ENCODE measurements around the gene FAF1. TPM values are rescaled to one million over a fixed set of nuclear protein-coding genes. Genes with fewer than 3 reads are reported as not detected.
"Not testable (repeated sequence)": the region's sequence is repeated elsewhere in the genome, so short reads cannot be mapped to it uniquely, and the experiment has no call there.

Gene FAF1
- total RNA-seq: 44.5 and 52.7 TPM in 2 replicates

- Histone ChIP-seq H3K27me3 (ENCODE audit: control insufficient read depth, insufficient read depth, low read length) (no peaks in the 10 kb centered on the region), H3K36me3 (ENCODE audit: control insufficient read depth, insufficient read depth, low read length) (no peaks in the 10 kb centered on the region), H3K4me3 (ENCODE audit: low read depth, low read length) (peak within 1 kb of the TSS; percentile 61)
- FAIRE-seq (peak; percentile 94), DNase-seq (ENCODE audit: low read depth) (peak; percentile 98)
- TF ChIP-seq CTCF (IDR thresholded peaks at IDR 0.05; ENCODE audit: insufficient read depth, low read length, severe bottlenecking): peak; percentile 40
Observed at GRCh38 chr1:50959913-50960844, at the start of gene FAF1. Gene FAF1 (minus strand): TSS chr1:50960267. CDS start chr1:50959811, 456 bp downstream.

- no peak for TF ChIP-seq CTCF (IDR thresholded peaks at IDR 0.05; ENCODE audit: insufficient read depth, low read length, severe bottlenecking)
- DNase-seq (ENCODE audit: low read depth): no peak
- H3K27me3 ChIP-seq (ENCODE audit: control insufficient read depth, insufficient read depth, low read length): no peaks in the 10 kb centered on the region
- no peak overlapping the region for H3K4me3 ChIP-seq (ENCODE audit: low read depth, low read length)
- H3K36me3 ChIP-seq (ENCODE audit: control insufficient read depth, insufficient read depth, low read length): no peaks in the 10 kb centered on the region
- FAIRE-seq: no peak
Observed at GRCh38 chr1:51009381-51009780, 49.3 kb upstream of the FAF1 start.

GRCh38 chr1:51005549-51005948, 45.5 kb upstream of the FAF1 start:
- not testable (repeated sequence) for H3K36me3 ChIP-seq (ENCODE audit: control insufficient read depth, insufficient read depth, low read length); FAIRE-seq; H3K4me3 ChIP-seq (ENCODE audit: low read depth, low read length); DNase-seq (ENCODE audit: low read depth); H3K27me3 ChIP-seq (ENCODE audit: control insufficient read depth, insufficient read depth, low read length)

DNA sequence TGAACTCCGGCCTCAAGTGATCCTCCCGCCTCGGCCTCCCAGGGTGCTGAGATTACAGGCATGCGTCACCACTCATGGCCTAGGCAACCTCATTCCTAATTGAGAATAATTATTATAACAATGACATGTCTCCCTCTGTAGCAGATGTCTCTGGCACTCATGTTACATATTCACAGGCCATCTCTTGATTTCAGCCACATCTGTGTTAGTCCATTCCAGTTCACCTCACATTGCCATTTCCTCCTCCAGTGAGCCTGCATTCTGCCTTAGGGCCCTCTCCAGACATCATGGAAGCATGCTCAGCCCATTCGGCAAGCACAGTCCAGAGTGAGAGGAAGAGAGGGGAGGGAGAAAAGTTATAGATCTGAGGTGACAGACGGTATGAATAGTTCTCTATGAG, 42.4 kb upstream of the FAF1 start:
- FAIRE-seq (no peak), DNase-seq (ENCODE audit: low read depth) (no peak)
- no peak for TF ChIP-seq CTCF (IDR thresholded peaks at IDR 0.05; ENCODE audit: insufficient read depth, low read length, severe bottlenecking)
- H3K36me3 ChIP-seq (ENCODE audit: control insufficient read depth, insufficient read depth, low read length): no peaks in the 10 kb centered on the region
- H3K27me3 ChIP-seq (ENCODE audit: control insufficient read depth, insufficient read depth, low read length): no peaks in the 10 kb centered on the region
- H3K4me3 ChIP-seq (ENCODE audit: low read depth, low read length): no peak overlapping the region

GRCh38 chr1:51000651-51001050, 40.6 kb upstream of the FAF1 start:
- no peak for DNase-seq (ENCODE audit: low read depth)
- Histone ChIP-seq H3K4me3 (ENCODE audit: low read depth, low read length) (no peak overlapping the region), H3K36me3 (ENCODE audit: control insufficient read depth, insufficient read depth, low read length) (no peaks in the 10 kb centered on the region), H3K27me3 (ENCODE audit: control insufficient read depth, insufficient read depth, low read length) (no peaks in the 10 kb centered on the region)
- no peak for TF ChIP-seq CTCF (IDR thresholded peaks at IDR 0.05; ENCODE audit: insufficient read depth, low read length, severe bottlenecking)
- no peak for FAIRE-seq

DNA sequence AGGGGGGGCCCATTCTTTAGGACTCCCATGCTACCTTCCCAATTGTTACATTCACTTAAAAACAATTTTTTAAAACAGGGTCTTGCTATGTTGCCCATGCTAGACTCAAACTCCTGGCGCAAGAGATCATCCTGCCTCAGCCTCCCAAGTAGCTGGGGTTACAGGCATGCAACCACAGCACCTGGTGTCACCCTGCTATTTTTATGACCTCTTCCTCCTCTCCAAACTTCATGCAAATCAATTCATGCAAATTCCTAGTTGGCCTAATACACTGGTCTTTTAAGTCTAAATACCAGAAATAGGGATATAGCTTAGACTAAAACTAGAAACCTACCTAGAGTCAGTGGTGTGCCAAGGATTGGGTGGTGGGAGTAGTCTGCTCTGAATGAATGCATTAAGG, 40.1 kb upstream of the FAF1 start:
- no peak for FAIRE-seq
- TF ChIP-seq CTCF (IDR thresholded peaks at IDR 0.05; ENCODE audit: insufficient read depth, low read length, severe bottlenecking): no peak
- no peaks in the 10 kb centered on the region for H3K27me3 ChIP-seq (ENCODE audit: control insufficient read depth, insufficient read depth, low read length)
- DNase-seq (ENCODE audit: low read depth): no peak
- H3K36me3 ChIP-seq (ENCODE audit: control insufficient read depth, insufficient read depth, low read length): no peaks in the 10 kb centered on the region
- no peak overlapping the region for H3K4me3 ChIP-seq (ENCODE audit: low read depth, low read length)

DNA sequence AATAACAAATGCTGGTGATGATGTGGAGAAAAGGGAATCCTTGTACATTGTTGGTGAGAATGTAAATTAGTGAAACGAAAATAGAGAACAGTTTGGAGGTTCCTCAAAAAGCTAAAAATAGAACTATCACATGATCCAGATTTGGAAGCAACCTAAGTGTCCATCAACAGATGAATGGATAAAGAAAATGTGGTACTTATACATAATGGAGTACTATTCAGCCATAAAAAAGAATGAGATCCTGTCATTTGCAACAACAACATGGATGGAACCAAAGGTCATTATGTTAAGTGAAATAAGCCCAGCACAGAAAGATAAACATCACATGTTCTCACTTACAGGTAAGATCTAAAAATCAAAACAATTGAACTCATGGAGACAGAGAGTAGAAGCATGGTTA, 39.3 kb upstream of the FAF1 start:
- not testable (repeated sequence) for H3K36me3 ChIP-seq (ENCODE audit: control insufficient read depth, insufficient read depth, low read length); H3K4me3 ChIP-seq (ENCODE audit: low read depth, low read length); FAIRE-seq; DNase-seq (ENCODE audit: low read depth); H3K27me3 ChIP-seq (ENCODE audit: control insufficient read depth, insufficient read depth, low read length)

Measured in bronchial epithelial cell (primary cell).